Left forelimb (tissue), 1 donor: ENCODE measurements around the gene CNTN5.

Source experiments
- DNase-seq: peaks from one replicate; pipeline ENCODE4 v3.0.0-alpha.2; 2018; ENCODE audit warnings: low spot score

CNTN5 gene

GRCh38 chr11:99170591-99170990, 149.8 kb downstream of the CNTN5 start:
- DNase-seq, result no peak

DNA sequence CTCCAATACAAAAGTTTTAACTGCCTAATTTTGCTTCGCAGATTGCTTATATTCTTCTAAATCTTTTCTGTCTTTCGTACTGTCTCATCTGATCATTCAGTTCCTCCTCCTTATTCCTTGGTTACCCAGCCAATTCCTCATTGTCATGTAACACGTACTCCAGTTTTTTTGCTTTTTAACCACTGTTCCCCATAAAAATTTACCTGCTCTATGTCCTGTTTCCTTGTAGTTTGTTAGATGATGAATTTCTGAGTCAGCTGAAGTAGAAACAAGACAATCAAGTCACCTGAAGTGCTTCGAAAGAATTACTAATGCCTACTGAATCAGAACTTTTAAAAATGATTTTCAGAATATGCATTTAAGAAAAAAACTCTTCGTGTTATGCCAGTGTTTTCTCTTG, 150.6 kb downstream of the CNTN5 start:
- no peak for DNase-seq

- DNase-seq, result no peak
Observed at GRCh38 chr11:99176430-99176829, 155.7 kb downstream of the CNTN5 start.

DNA sequence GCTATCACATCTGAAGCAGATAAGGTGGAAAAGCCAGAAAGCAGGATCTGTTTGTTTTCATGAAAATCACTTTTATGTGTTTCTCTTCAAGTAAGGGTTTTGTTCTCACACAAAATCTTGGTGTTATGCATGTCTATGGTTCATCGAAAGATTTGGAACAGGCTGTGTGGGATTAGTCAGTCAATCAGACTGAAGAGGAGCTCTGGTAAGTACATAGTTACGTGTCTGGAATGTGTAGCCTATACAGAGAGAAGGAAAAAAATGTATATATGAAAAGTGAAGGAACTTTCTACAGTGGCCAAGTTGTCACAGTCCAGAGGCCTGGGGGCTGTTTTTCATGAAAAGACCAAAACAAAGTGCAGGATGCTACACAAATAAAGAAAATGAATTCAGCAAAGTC, 156.7 kb downstream of the CNTN5 start:
- DNase-seq, result no peak

DNA sequence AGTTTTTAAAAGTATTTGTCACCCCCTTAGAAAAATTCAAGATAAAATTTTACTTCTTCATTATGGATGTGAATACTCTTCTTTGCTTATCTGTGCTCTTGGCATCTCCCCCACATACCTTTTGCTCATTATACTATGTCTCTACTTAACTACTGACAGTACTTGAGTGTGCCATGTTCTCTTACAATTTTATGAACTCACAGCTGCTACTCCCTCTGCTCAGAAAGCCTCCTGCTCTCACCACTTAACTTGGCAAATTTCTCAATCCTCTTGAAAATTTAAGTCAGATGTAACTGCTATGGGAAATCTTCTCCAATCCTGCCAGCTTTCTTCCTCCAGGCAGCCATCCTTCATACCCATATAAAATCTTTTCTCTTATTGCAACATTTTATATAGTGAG, 163.4 kb downstream of the CNTN5 start:
- DNase-seq, result no peak

DNA sequence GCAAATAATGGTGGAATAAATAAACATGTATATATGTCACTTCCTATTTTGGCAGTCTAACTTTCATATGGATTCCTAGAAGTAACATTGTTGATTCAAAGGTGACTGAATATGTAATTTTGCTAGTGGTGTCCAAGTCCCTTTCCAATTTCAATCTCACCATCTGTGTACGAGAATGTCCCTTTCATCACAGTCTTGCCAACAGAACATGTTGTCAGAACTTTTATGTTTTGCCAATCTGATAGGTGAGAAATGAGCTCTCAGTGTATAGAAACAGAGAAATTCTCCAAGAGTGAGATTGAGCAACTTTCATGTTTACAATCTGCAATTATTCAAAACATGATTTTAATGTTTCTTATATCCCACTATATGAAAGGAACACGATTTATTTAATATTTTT, 167.5 kb downstream of the CNTN5 start:
- DNase-seq, result no peak

DNA sequence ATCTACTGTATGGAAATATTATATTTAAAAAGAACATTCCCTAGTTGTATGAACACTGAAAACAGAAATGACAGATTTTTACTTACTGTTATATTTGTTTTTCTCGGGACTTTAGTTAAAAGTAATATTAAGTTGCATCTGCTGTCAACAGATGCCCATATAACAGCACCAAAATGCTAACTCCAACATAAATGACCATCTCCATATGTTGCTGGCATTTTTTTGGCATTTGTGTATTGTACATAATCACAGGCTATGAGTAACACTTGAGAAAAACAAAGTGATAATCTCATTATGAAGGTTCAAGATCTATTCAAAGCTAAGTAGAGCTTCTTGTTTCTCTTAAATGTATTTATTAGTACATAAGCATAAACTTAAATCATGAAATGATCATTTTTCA, 172.0 kb downstream of the CNTN5 start:
- DNase-seq, result no peak

- DNase-seq, result no peak
Observed at GRCh38 chr11:99197477-99197876, 176.7 kb downstream of the CNTN5 start.

DNA sequence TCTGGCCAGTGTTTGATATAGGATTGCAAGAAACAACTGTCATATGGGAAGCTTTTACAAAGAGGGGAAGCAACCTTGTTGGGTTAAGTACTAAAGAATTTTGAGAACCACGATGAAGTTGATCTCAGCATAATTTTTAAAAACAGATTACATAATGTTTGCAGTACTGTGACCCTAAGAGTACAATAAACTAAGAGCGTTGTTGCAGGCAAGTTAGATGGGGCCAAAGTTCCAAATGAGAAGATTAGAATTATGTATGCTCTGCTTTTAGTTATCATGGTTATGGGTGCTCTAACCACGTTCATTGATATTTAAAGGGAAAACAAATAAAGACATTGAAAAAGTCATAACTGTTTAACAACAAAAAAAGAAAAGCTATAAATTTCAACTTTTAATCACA, 177.5 kb downstream of the CNTN5 start:
- no peak for DNase-seq

DNA sequence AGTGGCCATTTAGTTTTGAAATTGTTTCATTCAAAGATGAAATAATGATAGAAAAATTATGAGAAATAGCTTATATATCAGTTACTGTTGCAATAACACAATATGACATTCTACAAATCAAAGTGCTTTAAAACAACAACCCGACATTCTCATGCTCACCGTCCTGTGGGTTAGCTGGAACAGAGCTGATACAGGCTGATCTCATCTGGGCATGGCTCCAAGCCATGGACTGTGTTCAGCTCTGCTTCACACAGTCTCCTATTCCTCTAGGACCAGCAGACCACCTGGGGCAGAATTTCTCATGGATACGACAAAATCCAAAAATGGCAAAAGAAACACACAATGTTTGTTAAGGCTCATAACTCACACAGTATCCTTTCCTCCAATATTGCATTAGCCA, 178.6 kb downstream of the CNTN5 start:
- no peak for DNase-seq

DNA sequence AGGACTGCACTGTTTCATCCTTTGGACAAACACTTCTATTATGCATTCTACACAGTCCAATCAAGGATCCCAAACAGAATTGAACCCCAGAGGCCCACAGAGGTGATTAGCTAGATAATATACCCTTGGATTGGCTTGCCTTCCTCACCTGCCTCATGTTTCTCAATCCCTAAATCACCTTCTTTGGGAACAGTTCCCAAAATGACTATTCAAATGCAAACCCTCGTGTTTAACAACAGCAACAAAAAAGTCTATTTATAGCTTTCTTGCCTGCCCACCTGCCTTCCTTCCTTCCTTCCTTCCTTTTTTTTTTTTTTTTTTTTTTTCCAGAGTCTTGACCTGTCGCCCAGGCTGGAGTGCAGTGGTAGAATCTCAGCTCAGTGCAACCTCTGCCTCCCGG, 180.0 kb downstream of the CNTN5 start:
- no peak for DNase-seq

DNA sequence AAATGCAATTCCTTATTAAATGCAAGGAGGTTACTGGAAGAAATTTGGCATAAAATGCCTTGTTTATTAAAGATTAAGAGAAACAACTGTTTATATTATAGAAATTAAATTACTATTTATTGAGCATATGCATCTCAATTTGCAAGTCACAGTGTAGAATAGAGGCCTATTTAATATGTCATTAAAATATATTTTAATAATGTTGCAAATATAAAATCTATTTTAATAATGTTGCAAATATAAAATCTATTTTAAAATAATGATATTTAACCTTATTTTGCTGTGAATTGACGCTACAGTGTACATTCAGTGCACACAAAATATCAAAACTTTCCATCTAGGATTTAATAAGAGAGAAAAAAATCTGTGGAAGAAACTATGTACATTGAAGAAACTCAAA, 188.1 kb downstream of the CNTN5 start:
- no peak for DNase-seq

GRCh38 chr11:99229544-99229943, 208.8 kb downstream of the CNTN5 start:
- DNase-seq, result no peak

DNA sequence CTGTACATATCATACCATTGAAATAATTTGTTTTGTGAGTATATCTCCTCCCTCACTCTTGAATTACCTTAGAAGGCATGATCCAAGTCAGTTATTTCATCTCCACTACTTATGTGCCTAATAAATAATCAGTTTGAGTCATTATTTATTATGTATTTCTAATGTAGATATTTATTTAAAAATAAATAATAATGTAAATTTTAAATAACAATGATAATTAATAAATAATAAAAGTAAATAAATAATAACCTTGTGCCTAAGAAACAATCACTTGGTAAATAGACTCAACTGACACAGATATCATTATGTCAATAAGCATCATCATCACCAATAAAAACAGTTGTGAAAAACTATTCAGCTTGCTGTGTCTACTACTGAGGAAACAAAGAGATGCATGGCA, 213.8 kb downstream of the CNTN5 start:
- no peak for DNase-seq

GRCh38 chr11:99238401-99238800, 217.7 kb downstream of the CNTN5 start:
- DNase-seq, result no peak

DNA sequence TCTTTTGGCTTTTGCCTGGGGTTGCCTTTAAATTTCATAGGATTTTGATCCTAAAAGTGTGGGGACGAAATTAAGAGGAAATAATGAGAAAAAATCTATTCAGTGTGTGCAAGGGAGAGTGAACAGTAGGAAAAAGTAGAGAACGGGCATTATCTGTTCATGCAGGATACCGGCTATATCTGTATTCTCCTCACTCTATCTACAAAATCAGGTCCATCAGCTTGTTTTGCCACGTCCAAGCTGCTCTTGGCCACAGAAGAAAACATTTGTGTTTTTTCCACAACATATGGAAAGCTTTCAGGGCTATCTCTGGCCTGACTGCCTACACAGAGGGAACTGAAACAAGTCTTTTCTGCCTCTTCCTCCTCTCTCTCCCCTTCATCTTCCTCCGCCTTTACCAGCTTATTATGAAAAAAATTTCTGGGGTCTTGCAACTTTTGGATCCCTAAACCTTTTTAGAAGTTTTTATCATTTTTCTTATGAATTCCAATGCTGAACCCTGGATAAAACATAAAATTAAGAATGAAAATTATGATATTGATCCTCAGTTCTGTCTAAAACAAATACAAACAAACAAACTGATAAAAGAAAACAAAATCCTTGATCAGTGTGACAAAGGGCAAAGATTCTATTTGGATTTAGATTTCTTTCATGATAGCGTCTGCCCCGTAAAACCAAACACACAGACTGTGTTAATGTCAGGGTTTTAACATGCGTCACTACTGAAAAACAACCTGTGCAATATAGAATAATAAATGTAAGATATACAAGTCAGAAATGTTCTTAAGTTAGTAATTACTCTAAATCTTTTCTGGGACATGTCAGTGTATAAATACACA, 219.7 kb downstream of the CNTN5 start:
- DNase-seq, result no peak

DNA sequence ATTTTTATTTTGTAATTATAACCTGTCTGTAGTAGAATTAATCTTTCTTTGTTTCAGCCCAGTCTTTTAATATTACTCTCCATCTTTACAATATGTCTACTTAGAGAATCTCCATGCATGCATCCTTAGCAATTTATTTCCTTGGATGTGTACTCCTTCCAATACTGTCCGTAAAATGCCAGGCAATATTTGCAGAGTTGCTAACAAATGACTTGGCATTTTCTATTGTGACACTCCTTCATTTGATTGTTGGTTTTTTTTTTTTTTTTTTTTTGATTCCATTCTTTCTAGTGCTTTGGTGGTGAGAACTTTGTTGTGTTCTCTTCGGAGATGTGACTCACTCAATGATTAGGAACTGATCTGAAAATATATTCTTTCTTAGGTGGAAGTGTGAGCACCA, 220.3 kb downstream of the CNTN5 start:
- no peak for DNase-seq

GRCh38 chr11:99244613-99245012, 223.9 kb downstream of the CNTN5 start:
- no peak for DNase-seq

- DNase-seq, result no peak
Observed at GRCh38 chr11:99246199-99246598, 225.4 kb downstream of the CNTN5 start.

DNA sequence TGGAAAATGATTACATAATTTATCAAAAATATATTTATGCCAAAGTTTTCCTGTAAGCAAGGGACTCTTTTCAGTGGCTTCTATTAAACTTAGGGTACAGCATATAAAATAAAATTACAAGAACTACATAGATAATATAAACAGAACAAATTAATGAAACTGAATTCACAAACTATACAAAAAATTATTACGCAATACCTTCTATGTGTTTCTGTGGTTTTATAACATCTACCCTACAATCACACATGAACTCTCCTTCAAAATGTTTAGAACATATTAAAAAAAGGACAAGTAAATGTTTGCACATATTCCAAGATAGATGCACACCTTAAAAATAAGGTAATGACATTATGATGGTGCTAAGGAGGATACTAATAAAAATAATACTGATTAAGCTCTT, 235.9 kb downstream of the CNTN5 start:
- DNase-seq, result no peak

DNA sequence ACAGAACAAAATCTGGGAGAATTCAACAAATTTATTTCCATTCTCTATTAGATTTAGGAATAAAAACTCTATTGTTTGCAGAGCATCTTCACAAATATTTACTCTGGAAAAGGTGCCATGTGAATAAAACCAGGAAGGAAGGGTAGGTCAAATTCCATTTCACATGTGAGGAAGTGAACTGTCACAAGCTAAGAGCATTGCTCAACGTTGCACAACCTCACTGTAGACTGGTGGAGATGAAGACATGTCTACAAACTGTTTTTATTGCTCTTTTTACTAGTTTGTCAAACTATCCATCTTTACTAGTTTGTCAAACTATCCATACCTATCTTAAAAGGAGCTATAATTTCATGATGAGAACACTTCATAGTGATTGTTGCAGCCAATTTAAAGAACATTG, 236.4 kb downstream of the CNTN5 start:
- DNase-seq, result no peak

GRCh38 chr11:99260696-99261095, 239.9 kb downstream of the CNTN5 start:
- DNase-seq, result no peak

DNA sequence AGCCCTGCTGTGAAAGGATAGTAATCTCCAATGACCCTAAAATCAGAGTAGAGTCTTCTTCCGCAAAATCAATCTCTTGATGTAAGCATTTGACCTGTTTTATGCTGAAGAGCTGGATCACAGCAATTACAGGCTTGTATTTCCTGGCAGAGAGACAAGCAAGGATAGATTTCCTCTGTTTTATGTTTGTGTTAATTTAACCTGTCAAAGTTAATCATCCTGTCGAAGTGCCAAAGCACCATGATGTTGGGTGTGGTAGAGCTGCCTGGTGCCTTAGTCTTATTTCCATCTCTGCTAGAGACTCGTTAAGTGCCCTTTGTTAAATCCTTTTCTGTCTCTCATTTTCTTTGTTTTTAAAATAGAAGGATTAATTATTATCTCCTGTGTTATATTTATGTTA, 248.1 kb downstream of the CNTN5 start:
- DNase-seq, result no peak

- DNase-seq, result no peak
Observed at GRCh38 chr11:99271527-99271926, 250.8 kb downstream of the CNTN5 start.
